Prostate gland (tissue), 2 donors: ENCODE measurements around the gene TBC1D5.

Experiments used
- POLR2A ChIP-seq: fragments of 450-650 bp; IDR thresholded peaks from one replicate; pipeline ENCODE4 v1.6.1; 2016; ENCODE audit warnings: antibody characterized with exemption, mild to moderate bottlenecking
- POLR2AphosphoS5 ChIP-seq: sonication (generic); formaldehyde crosslinking; IDR thresholded peaks from one replicate; pipeline ENCODE4 v1.6.1; 2017; ENCODE audit warnings: antibody characterized with exemption
- TF ChIP-seq, protein P1 (sequence below), 4 experiments: fragments of 200-600 bp in 2 of 4; fragments of 450-650 bp in 2 of 4; sonication (generic) in 2 of 4; IDR thresholded peaks; 1 replicate in 3 of 4; 2 replicates in 1 of 4; pipeline ENCODE4 v1.5.1; 2016 to 2019; ENCODE audit warnings: antibody characterized with exemption in 4 of 4, mild to moderate bottlenecking in 2 of 4, moderate library complexity in 2 of 4

GRCh38 chr3:17340261-17340660, 402.2 kb downstream of the TBC1D5 start:
- TF ChIP-seq, protein P1, sequence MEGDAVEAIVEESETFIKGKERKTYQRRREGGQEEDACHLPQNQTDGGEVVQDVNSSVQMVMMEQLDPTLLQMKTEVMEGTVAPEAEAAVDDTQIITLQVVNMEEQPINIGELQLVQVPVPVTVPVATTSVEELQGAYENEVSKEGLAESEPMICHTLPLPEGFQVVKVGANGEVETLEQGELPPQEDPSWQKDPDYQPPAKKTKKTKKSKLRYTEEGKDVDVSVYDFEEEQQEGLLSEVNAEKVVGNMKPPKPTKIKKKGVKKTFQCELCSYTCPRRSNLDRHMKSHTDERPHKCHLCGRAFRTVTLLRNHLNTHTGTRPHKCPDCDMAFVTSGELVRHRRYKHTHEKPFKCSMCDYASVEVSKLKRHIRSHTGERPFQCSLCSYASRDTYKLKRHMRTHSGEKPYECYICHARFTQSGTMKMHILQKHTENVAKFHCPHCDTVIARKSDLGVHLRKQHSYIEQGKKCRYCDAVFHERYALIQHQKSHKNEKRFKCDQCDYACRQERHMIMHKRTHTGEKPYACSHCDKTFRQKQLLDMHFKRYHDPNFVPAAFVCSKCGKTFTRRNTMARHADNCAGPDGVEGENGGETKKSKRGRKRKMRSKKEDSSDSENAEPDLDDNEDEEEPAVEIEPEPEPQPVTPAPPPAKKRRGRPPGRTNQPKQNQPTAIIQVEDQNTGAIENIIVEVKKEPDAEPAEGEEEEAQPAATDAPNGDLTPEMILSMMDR (IDR thresholded peaks at IDR 0.05), result no peak
- TF ChIP-seq POLR2AphosphoS5, result no peak
- TF ChIP-seq POLR2A, result no peak
